ENCODE data around the gene TBC1D10A.

Gene TBC1D10A

GRCh38 chr22:30370641-30371230 is 44.0 kb upstream of the TBC1D10A start:
- TF ChIP-seq CTCF (conservative IDR thresholded peaks at IDR 0.05; ENCODE audit: low read depth, low read length): no peak

GRCh38 chr22:30368420-30368819 is 41.7 kb upstream of the TBC1D10A start:
- no peak for TF ChIP-seq CTCF (conservative IDR thresholded peaks at IDR 0.05; ENCODE audit: low read depth, low read length)
- no peak for DNase-seq (ENCODE audit: low read depth)

More at GRCh38 chr22:30370641-30371230, 44.0 kb upstream of the TBC1D10A start:
- DNase-seq (ENCODE audit: low read depth): no peak
- no peak overlapping the region for H3K4me3 ChIP-seq (ENCODE audit: low read length)

GRCh38 chr22:30365891-30366290 is 39.1 kb upstream of the TBC1D10A start:
- no peak for DNase-seq (ENCODE audit: low read depth)

More at GRCh38 chr22:30368420-30368819, 41.7 kb upstream of the TBC1D10A start:
- H3K4me3 ChIP-seq (ENCODE audit: low read length): no peak overlapping the region

GRCh38 chr22:30362651-30363281 is 36.0 kb upstream of the TBC1D10A start:
- DNase-seq (ENCODE audit: low read depth): no peak
- no peak overlapping the region for H3K4me3 ChIP-seq (ENCODE audit: low read length)
- no peak for TF ChIP-seq CTCF (conservative IDR thresholded peaks at IDR 0.05; ENCODE audit: low read depth, low read length)

More at GRCh38 chr22:30365891-30366290, 39.1 kb upstream of the TBC1D10A start:
- H3K4me3 ChIP-seq (ENCODE audit: low read length): no peak overlapping the region
- no peak for TF ChIP-seq CTCF (conservative IDR thresholded peaks at IDR 0.05; ENCODE audit: low read depth, low read length)

- no peak for DNase-seq (ENCODE audit: low read depth)
- no peak for TF ChIP-seq CTCF (conservative IDR thresholded peaks at IDR 0.05; ENCODE audit: low read depth, low read length)
- no peak overlapping the region for H3K4me3 ChIP-seq (ENCODE audit: low read length)
Measured at GRCh38 chr22:30361916-30362650, 35.3 kb upstream of the TBC1D10A start.

- DNase-seq (ENCODE audit: low read depth): no peak
- H3K4me3 ChIP-seq (ENCODE audit: low read length): no peak overlapping the region
- no peak for TF ChIP-seq CTCF (conservative IDR thresholded peaks at IDR 0.05; ENCODE audit: low read depth, low read length)
Measured at GRCh38 chr22:30358541-30358940, 31.8 kb upstream of the TBC1D10A start.

All from retinal pigment epithelial cell (primary cell).